ENCODE measurements around the gene LCLAT1.

DNA sequence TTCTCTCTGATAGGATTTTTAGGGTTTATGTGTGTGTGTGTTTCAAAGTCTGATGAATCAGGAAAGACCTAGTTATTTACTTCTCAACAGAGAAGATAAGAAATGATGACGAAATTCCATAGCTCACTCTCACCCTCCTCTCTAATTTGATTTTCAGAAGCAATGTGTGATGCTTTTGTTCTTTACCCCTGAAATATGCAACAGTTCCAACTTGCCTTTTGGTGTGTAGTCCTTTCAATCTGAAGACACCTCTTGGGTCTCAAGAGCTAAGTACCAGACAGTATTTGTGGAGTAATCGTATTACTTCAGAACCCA lies 18.7 kb upstream of the LCLAT1 start:
- TF ChIP-seq, protein P1, sequence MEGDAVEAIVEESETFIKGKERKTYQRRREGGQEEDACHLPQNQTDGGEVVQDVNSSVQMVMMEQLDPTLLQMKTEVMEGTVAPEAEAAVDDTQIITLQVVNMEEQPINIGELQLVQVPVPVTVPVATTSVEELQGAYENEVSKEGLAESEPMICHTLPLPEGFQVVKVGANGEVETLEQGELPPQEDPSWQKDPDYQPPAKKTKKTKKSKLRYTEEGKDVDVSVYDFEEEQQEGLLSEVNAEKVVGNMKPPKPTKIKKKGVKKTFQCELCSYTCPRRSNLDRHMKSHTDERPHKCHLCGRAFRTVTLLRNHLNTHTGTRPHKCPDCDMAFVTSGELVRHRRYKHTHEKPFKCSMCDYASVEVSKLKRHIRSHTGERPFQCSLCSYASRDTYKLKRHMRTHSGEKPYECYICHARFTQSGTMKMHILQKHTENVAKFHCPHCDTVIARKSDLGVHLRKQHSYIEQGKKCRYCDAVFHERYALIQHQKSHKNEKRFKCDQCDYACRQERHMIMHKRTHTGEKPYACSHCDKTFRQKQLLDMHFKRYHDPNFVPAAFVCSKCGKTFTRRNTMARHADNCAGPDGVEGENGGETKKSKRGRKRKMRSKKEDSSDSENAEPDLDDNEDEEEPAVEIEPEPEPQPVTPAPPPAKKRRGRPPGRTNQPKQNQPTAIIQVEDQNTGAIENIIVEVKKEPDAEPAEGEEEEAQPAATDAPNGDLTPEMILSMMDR (IDR thresholded peaks at IDR 0.05) = no peak
- TF ChIP-seq POLR2A (IDR thresholded peaks at IDR 0.05) = no peak

All from thyroid gland (tissue), 4 donors.